IPS DF 19.7 (cell line): Measurements from ENCODE around the gene CPNE4.
A peak's percentile ranks its signal among the peaks of the same experiment; 100 is the strongest.

ENCODE experiments used
- DNase-seq: peaks from one replicate; pipeline ENCODE4 v3.0.0-alpha.2; 2013; ENCODE audit warnings: low read depth, low spot score

CPNE4 gene

GRCh38 chr3:131605916-131606315, 428.9 kb downstream of the CPNE4 start:
- no peak for DNase-seq

DNA sequence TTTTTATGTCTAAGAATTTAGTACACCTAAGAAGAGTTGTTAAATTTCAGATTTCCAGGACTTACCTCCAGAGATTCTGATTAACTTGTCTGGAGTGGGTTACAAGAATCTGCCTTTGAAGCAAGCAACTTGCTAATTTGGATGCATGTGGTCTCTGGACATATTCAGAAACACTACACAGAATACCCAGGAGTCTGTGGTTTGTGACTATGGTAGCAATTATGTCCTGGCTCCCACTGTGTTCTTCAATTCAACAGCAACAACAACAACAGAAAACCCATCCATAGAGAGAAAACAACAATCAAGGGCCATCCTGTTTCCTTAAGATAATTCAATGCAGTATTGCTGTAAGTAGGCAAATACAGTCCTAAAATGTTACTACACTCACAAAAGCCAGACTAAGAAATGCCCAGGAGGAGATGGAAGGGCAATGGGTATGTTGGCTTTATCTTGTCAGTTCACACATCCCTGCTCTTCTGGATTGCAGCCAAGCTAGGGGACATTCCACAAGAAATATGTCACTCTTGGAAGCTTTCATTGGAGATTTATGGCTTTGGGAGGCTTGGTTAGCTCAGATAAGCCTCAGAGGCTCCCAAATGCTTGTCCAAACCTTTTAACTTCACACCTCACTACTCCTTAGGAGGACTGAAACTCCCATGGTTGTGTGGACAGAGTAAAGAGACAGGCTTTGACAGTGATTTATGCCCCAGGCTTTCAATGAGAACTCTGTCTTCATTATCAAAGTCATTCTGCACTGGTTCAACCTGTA, 432.6 kb downstream of the CPNE4 start:
- no peak for DNase-seq

GRCh38 chr3:131597816-131598215, 437.0 kb downstream of the CPNE4 start:
- no peak for DNase-seq

- no peak for DNase-seq
Observed at GRCh38 chr3:131596884-131597283, 437.9 kb downstream of the CPNE4 start.

GRCh38 chr3:131591394-131592014, 443.3 kb downstream of the CPNE4 start:
- no peak for DNase-seq

DNA sequence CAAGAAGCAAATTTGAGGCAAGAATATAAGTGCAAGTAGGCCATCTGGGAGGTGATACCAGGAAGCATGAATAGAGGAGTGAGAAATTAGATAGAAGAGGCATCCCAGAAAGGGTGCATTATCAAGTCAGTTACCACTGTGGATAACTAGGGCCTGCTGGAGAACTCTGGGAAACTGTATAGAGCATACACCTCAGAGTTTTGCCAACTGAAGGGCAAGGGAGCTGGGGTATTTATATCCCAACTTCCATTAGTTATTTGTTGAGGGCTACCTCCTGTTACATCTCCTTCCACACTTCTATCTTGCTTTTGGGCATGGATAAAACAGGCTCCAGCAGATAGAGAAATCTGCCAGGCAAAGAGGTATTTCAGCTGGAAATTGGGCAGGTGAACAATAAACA, 448.5 kb downstream of the CPNE4 start:
- DNase-seq: no peak

- DNase-seq: no peak
Observed at GRCh38 chr3:131582438-131582837, 452.4 kb downstream of the CPNE4 start.

- DNase-seq: peak; percentile 45
Observed at GRCh38 chr3:131568460-131568859, 466.4 kb downstream of the CPNE4 start.

GRCh38 chr3:131564812-131565211, 470.0 kb downstream of the CPNE4 start:
- no peak for DNase-seq

DNA sequence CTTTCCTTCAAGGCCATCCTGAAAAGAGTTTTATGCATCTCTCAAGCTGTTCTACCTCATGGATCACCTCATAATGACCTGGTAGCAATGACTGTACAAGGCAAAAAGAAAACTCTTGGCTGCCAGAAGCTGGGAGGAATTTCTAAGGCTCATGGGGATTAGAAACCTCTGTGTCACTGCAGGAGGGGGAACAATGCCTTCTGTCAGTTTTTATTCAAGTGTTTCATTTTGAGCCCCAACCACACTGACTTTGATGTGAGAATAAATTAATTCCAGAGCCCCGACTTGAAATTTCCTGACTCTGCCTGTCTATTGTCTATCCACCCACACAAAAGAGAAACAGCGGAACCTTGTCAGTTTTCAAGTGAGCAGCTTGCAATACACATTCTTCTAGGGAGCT, 473.3 kb downstream of the CPNE4 start:
- DNase-seq: no peak

- DNase-seq: no peak
Observed at GRCh38 chr3:131560795-131561194, 474.0 kb downstream of the CPNE4 start.

- no peak for DNase-seq
Observed at GRCh38 chr3:131555456-131555855, 479.4 kb downstream of the CPNE4 start.

DNA sequence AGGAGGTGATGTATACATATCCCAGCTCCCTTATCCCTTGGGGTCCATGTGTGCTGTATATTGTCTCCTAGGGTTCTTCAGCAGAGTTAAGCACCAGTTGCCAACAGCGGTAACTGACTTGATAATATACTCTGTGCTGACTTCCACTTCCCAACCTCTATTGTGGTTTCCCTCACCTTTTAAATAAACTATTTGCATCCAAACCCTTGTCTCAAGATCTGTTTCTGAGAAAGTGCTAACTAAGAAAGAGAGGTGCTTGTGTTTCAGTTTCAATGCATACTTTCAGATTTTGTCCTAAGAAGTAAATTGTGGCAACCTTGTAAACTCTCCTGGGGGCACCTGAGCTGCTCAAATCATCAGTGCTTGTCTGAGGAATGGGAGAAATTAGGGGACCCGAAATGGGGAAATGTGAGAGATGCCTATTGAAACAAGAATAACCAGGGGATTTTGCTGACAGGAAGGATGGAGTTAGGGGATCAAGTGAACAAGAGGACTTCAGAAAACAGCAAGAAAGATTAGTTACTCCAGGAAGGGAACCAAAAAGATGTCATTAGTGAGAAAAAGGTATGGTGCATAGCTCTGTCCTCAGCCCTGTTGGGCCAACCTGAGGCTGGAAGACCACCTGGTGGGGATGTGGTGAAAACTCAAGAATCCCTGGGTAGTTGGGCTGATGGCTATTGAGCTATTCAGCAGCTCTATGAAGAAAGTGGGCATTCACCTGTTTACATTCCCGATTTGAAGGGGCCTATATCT, 481.1 kb downstream of the CPNE4 start:
- DNase-seq: no peak

GRCh38 chr3:131551761-131552160, 483.1 kb downstream of the CPNE4 start:
- DNase-seq: no peak

DNA sequence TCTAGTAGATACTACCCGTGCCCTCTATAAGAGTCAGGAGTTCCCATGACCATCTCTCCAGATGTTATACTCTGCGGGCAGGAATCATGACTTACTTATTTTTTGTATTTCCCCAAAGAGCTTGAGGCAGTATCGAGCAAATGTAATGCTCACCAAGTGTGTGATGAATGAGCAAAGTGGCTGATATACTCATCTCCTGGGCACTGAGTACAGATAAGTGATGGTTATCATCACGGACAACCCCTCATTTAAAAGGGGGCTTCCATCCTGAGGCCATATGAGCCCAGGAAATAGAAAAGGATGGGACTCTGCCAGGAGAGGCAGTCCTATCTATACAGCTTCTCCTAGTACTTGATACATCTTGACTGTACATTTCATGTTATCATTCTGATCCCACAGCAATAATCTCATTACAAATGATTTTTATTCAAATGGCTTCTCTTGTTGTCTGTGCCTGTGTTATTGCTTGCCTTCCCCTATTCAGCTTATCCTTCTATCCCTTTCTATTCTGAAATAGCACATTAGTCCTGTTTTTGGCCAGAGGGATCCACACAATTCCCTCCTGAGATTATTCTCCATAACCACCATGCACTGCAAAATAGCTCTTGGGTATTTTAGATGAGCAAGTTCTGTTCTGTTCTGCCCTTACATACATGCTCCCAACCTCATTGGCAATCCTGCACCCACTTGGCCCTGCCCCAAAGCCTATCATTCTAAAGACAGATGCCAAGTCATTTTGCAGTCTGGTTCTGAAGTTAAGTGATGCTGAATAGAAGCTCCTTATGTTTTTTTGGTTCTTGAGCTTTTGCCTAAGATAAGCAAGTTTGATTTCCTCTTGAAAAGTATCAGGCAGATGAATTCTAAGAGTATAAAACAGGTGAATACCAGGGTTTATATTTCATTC, 484.0 kb downstream of the CPNE4 start:
- no peak for DNase-seq

DNA sequence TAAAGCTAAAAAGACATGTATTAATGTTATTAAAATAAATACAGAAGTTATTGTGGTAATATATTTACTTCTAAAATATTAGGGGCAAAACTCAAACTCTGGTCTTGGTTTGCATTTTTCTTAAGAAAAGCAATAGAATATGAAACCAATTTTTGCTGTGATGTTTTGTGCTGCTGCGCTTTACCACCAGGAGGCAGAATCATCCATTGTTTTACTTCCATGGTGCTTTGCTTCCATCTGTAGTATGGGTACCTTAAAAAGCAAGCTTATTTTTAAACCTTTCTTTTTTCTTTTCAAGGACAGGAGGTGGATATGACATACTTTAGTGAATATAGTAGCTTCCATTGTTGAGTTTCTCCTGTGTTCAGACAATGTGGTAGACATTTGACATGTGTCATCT, 485.5 kb downstream of the CPNE4 start:
- no peak for DNase-seq

DNA sequence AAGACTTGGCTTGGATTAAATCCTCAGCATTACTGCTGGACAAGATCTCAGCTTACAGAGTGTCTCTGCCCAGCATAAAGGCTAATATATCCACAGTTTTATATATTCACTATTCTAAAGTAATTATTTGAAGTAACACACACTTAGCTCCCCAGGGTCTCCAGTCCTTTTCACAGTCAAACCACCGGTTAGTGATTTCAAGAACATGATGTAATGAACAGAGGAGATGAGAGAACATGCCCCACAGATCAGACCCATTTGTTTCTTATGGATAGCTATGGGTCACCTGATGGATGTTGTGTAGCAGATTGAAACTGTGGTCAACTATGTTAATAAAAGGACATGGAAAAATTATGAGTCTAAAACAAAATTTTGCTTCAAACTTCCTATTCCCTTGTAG, 487.2 kb downstream of the CPNE4 start:
- no peak for DNase-seq

DNA sequence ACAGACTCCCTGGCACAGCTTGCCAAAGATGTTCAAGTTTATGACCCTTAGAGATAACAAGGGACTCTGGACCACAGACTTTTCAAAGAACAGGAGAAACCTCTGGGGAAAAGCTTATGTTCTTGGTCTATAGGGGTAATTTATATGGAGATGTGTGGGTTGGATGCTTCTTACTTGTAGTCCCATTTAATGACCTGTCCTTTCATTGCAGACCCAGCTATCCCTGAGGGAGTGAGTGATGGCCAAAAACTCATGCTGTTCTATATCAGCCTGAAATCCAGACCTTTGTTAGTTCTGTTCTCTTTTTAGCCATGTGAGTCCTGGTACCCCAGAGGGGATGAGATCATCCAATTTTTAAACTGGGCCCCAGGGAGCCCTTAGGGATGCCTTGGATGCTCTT, 488.4 kb downstream of the CPNE4 start:
- DNase-seq: no peak

GRCh38 chr3:131544557-131544956, 490.3 kb downstream of the CPNE4 start:
- DNase-seq: no peak

- DNase-seq: no peak
Observed at GRCh38 chr3:131543714-131544113, 491.1 kb downstream of the CPNE4 start.

DNA sequence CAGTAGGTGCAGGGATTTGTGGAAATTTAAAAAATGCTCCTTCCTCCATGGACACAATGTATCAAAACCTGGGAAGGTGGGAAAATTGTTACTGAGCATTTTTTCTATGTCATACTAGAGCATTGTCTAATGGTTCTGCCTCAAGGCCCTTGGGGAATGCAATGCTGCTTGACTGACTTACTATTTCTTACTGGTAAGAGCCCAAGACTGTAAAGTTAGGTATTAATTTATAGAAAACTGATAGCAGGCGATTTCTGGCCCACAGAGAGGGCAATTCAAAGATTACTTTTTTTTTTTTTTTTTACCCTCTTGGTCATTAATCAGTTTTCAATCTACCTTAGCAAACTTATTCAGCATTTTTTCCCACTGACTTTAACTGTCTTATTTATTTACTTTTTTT, 493.5 kb downstream of the CPNE4 start:
- DNase-seq: no peak

DNA sequence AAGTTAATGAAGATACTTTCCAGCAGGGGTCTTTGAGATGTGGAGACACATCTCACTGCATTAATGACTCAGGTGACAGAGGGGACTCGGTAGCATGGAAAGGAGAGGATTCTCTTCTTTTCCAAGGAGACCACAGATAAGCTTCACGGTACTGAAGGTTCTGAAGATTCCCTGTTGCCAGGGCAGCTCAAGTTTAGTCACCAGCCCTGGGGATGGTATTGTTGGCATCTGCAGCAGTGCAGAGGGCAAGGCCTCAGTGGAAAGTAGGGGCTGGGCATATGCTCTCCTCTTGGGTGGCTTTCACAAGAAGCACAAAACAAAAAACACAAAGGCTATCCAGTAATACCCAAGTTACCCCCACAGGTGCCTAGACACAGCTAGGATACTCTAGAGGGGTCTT, 494.0 kb downstream of the CPNE4 start:
- no peak for DNase-seq
